OCI-LY3 (cell line): ENCODE data around the gene HIC1.

Experiments used
- CTCF ChIP-seq: fragments of 200-600, 300-600 bp; sonication (generic); IDR thresholded peaks from 2 replicates; pipeline ENCODE4 v1.5.1; 2014; ENCODE audit warnings: antibody characterized with exemption, low read length, low read depth
- EZH2phosphoT487 ChIP-seq: fragments of 200-600 bp; shearing (Covaris generic); IDR thresholded peaks from 2 replicates; pipeline ENCODE4 v1.6.1; 2018; ENCODE audit warnings: antibody characterized with exemption, mixed run types, low read depth

GRCh38 chr17:2065949-2066400 lies 11.1 kb downstream of the HIC1 start:
- no peak for TF ChIP-seq CTCF
- TF ChIP-seq EZH2phosphoT487: no peak
